Epithelial cell of esophagus (primary cell): ENCODE measurements around the gene PCDH1.

Source experiments
- DNase-seq: peaks from one replicate; pipeline ENCODE4 v3.0.0; 2010; ENCODE audit warnings: low read depth
- H3K4me3 ChIP-seq: 2 replicates; pipeline ENCODE4 v1.5.1; 2011; ENCODE audit warnings: mild to moderate bottlenecking, low read length, control low read depth
- CTCF ChIP-seq: IDR thresholded peaks from 2 replicates; pipeline ENCODE4 v1.5.1; 2011; ENCODE audit warnings: low read depth, mild to moderate bottlenecking, low read length, control low read depth, inconsistent platforms; ENCODE audit not compliant: insufficient read depth; ENCODE audit errors: missing control alignments

PCDH1 gene

GRCh38 chr5:141861194-141861593, 17.0 kb downstream of the PCDH1 start:
- DNase-seq = no peak
- H3K4me3 ChIP-seq = no peak overlapping the region
- no peak for TF ChIP-seq CTCF

GRCh38 chr5:141858079-141858765, 20.0 kb downstream of the PCDH1 start:
- no peak overlapping the region for H3K4me3 ChIP-seq
- no peak for TF ChIP-seq CTCF
- DNase-seq = no peak

- H3K4me3 ChIP-seq = no peak overlapping the region
- DNase-seq = no peak
- TF ChIP-seq CTCF = no peak
Measured at GRCh38 chr5:141857226-141857625, 21.0 kb downstream of the PCDH1 start.

GRCh38 chr5:141856037-141856790, 22.0 kb downstream of the PCDH1 start:
- no peak overlapping the region for H3K4me3 ChIP-seq
- no peak for DNase-seq
- TF ChIP-seq CTCF = no peak

GRCh38 chr5:141855265-141856036, 22.8 kb downstream of the PCDH1 start:
- no peak for TF ChIP-seq CTCF
- no peak overlapping the region for H3K4me3 ChIP-seq
- DNase-seq = no peak

GRCh38 chr5:141853895-141854626, 24.1 kb downstream of the PCDH1 start:
- DNase-seq = no peak
- TF ChIP-seq CTCF = no peak
- H3K4me3 ChIP-seq = no peak overlapping the region
